ENCODE results near the gene TMPRSS11F. TPM values are rescaled to one million over a fixed set of nuclear protein-coding genes. Genes with fewer than 3 reads are reported as not detected.

Gene TMPRSS11F
- total RNA-seq, 1 experiment from 2014 or later: not detected

- DNase-seq: no peak
- Histone ChIP-seq H3K27me3 (ENCODE audit: insufficient read depth, low read depth) (no peaks in the 10 kb centered on the region), H3K36me3 (ENCODE audit: low read depth) (no peaks in the 10 kb centered on the region), H3K79me2 (ENCODE audit: low read depth) (no peaks in the 10 kb centered on the region), H2AFZ (no peak overlapping the region), H3K4me1 (replicated peaks; ENCODE audit: insufficient read depth) (no peaks in the 10 kb centered on the region), H3K4me3 (no peak overlapping the region), H3K9me3 (ENCODE audit: insufficient read depth, low read depth) (no peaks in the 10 kb centered on the region), H3F3A (ENCODE audit: insufficient read depth, low read depth) (no peaks in the 10 kb centered on the region), H3K4me2 (no peak overlapping the region), H3K27ac (no peak overlapping the region), H4K20me1 (ENCODE audit: insufficient read depth) (no peaks in the 10 kb centered on the region), H3K9me2 (ENCODE audit: insufficient read depth) (no peaks in the 10 kb centered on the region)
- ChIA-PET CTCF (no interaction called here), POLR2A (ENCODE audit: unreplicated experiment) (no interaction called here)
- intact Hi-C loops (cut with micrococcal nuclease; ENCODE audit: unreplicated experiment): no loop called here
- TF ChIP-seq EZH2 (IDR thresholded peaks at IDR 0.05; ENCODE audit: low read depth) (no peak), CTCF (conservative IDR thresholded peaks at IDR 0.05) (no peak)
- BruUV-seq (replicated peaks): no TSS peak
Observed at GRCh38 chr4:68167166-68167565, 37.5 kb upstream of the TMPRSS11F start.

DNA sequence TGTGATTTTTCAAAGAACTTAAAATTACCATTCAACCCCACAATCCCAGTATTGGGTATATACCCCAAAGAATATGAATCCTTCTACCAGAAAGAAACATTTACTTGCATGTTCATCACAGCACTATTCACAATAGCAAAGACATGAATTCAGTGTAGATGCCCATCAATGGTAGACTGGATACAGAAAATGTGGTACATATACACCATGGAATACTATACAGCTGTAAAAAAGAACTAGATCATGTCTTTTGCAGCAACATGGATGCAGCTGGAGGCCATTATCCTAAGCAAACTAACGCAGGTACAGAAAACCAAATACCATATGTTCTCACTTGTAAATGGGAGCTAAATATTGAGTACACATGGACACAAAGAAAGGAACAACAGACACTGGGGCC is 34.1 kb upstream of the TMPRSS11F start:
- no peak for DNase-seq
- Histone ChIP-seq H2AFZ (no peak overlapping the region), H3F3A (ENCODE audit: insufficient read depth, low read depth) (no peaks in the 10 kb centered on the region), H3K4me1 (replicated peaks; ENCODE audit: insufficient read depth) (no peaks in the 10 kb centered on the region), H3K9me3 (ENCODE audit: insufficient read depth, low read depth) (no peaks in the 10 kb centered on the region), H4K20me1 (ENCODE audit: insufficient read depth) (no peaks in the 10 kb centered on the region), H3K79me2 (ENCODE audit: low read depth) (no peaks in the 10 kb centered on the region), H3K27me3 (ENCODE audit: insufficient read depth, low read depth) (no peaks in the 10 kb centered on the region), H3K9me2 (ENCODE audit: insufficient read depth) (no peaks in the 10 kb centered on the region), H3K4me2 (no peak overlapping the region), H3K4me3 (no peak overlapping the region), H3K27ac (no peak overlapping the region), H3K36me3 (ENCODE audit: low read depth) (no peaks in the 10 kb centered on the region)
- TF ChIP-seq CTCF (conservative IDR thresholded peaks at IDR 0.05): no peak
- TF ChIP-seq EZH2 (IDR thresholded peaks at IDR 0.05; ENCODE audit: low read depth): no peak
- intact Hi-C loops (cut with micrococcal nuclease; ENCODE audit: unreplicated experiment): no loop called here
- no TSS peak for BruUV-seq (replicated peaks)
- POLR2A ChIA-PET (ENCODE audit: unreplicated experiment): interaction anchor here (0.6 kb wide), 1 partner anchor 92 kb away, joined by 3 read pairs; no protein-coding TSS in a partner anchor
- CTCF ChIA-PET: no interaction called here

- Histone ChIP-seq H3K27me3 (ENCODE audit: insufficient read depth, low read depth) (no peaks in the 10 kb centered on the region), H4K20me1 (ENCODE audit: insufficient read depth) (no peaks in the 10 kb centered on the region), H3K27ac (no peak overlapping the region), H3K79me2 (ENCODE audit: low read depth) (no peaks in the 10 kb centered on the region), H3K4me3 (no peak overlapping the region), H3K9me2 (ENCODE audit: insufficient read depth) (no peaks in the 10 kb centered on the region), H3K36me3 (ENCODE audit: low read depth) (no peaks in the 10 kb centered on the region), H3K4me1 (replicated peaks; ENCODE audit: insufficient read depth) (no peaks in the 10 kb centered on the region), H3K9me3 (ENCODE audit: insufficient read depth, low read depth) (no peaks in the 10 kb centered on the region), H3F3A (ENCODE audit: insufficient read depth, low read depth) (no peaks in the 10 kb centered on the region), H2AFZ (no peak overlapping the region), H3K4me2 (no peak overlapping the region)
- POLR2A ChIA-PET (ENCODE audit: unreplicated experiment): no interaction called here
- intact Hi-C loops (cut with micrococcal nuclease; ENCODE audit: unreplicated experiment): no loop called here
- CTCF ChIA-PET: no interaction called here
- no peak for DNase-seq
- no TSS peak for BruUV-seq (replicated peaks)
- TF ChIP-seq EZH2 (IDR thresholded peaks at IDR 0.05; ENCODE audit: low read depth) (no peak), CTCF (conservative IDR thresholded peaks at IDR 0.05) (no peak)
Observed at GRCh38 chr4:68162196-68162595, 32.5 kb upstream of the TMPRSS11F start.
